Measurements from ENCODE around the gene DRC7.

GRCh38 chr16:57683636-57684545 is 10.7 kb upstream of the DRC7 start:
- no peak for TF ChIP-seq GATA3 (IDR thresholded peaks at IDR 0.05; ENCODE audit: low read depth, low read length)
- no peak for TF ChIP-seq GATA2 (IDR thresholded peaks at IDR 0.05; ENCODE audit: low read depth, low read length)

Measured in SH-SY5Y (cell line).